Stimulated activated CD4-positive, alpha-beta T cell treated with anti-CD3 and anti-CD28 coated beads, Interleukin-12 subunit alpha, Interleukin-12 subunit beta, amount 100 ng/mL, for 4 hours (primary cell): ENCODE measurements around the gene LIN54.
"Not testable (repeated sequence)": the region's sequence is repeated elsewhere in the genome, so short reads cannot be mapped to it uniquely, and the experiment has no call there.

Experiments used
- DNase-seq: peaks from one replicate; pipeline ENCODE4 v3.0.0-alpha.2; 2020

LIN54 gene

GRCh38 chr4:83011689-83012199, 1.1 kb upstream of the LIN54 start:
- no peak for DNase-seq

- no peak for DNase-seq
Measured at GRCh38 chr4:83010111-83010521, 507 bp downstream of the LIN54 start.

GRCh38 chr4:83009529-83009928, 1.1 kb downstream of the LIN54 start:
- no peak for DNase-seq

- not testable (repeated sequence) for DNase-seq
Measured at GRCh38 chr4:83003044-83003791, 7.4 kb downstream of the LIN54 start.

- no peak for DNase-seq
Measured at GRCh38 chr4:83002329-83002728, 8.3 kb downstream of the LIN54 start.

- no peak for DNase-seq
Measured at GRCh38 chr4:82998898-82999297, 11.7 kb downstream of the LIN54 start.

- no peak for DNase-seq
Measured at GRCh38 chr4:82994834-82995233, 15.8 kb downstream of the LIN54 start.

- DNase-seq = no peak
Measured at GRCh38 chr4:82989575-82990429, 20.8 kb downstream of the LIN54 start.

GRCh38 chr4:82988323-82988832, 22.2 kb downstream of the LIN54 start:
- DNase-seq = no peak

GRCh38 chr4:82987519-82987918, 23.1 kb downstream of the LIN54 start:
- not testable (repeated sequence) for DNase-seq

GRCh38 chr4:82984459-82984858, 26.2 kb downstream of the LIN54 start:
- no peak for DNase-seq

GRCh38 chr4:82983444-82983843, 27.2 kb downstream of the LIN54 start:
- no peak for DNase-seq

GRCh38 chr4:82981138-82981537, 29.5 kb downstream of the LIN54 start:
- no peak for DNase-seq

GRCh38 chr4:82975792-82976191, 34.8 kb downstream of the LIN54 start:
- no peak for DNase-seq

- no peak for DNase-seq
Measured at GRCh38 chr4:82969414-82969813, 41.2 kb downstream of the LIN54 start.

- DNase-seq = no peak
Measured at GRCh38 chr4:82968972-82969371, 41.7 kb downstream of the LIN54 start.

- DNase-seq = no peak
Measured at GRCh38 chr4:82965763-82966162, 44.9 kb downstream of the LIN54 start.

- no peak for DNase-seq
Measured at GRCh38 chr4:82957045-82957444, 53.6 kb downstream of the LIN54 start.

GRCh38 chr4:82954212-82954611, 56.4 kb downstream of the LIN54 start:
- no peak for DNase-seq

GRCh38 chr4:82951196-82951595, 59.4 kb downstream of the LIN54 start:
- DNase-seq = no peak

GRCh38 chr4:82948647-82949204, 61.9 kb downstream of the LIN54 start:
- no peak for DNase-seq

- DNase-seq = no peak
Measured at GRCh38 chr4:82947498-82947897, 63.1 kb downstream of the LIN54 start.

GRCh38 chr4:82939414-82939813, 71.2 kb downstream of the LIN54 start:
- DNase-seq = no peak
